NCI-H446 (cell line): Measurements from ENCODE around the gene TET3.

ENCODE experiments used
- DNase-seq, 2 experiments: peaks; one replicate each; lab custom pipeline; 2025; lab: John Stamatoyannopoulos, UW

TET3 gene

DNA sequence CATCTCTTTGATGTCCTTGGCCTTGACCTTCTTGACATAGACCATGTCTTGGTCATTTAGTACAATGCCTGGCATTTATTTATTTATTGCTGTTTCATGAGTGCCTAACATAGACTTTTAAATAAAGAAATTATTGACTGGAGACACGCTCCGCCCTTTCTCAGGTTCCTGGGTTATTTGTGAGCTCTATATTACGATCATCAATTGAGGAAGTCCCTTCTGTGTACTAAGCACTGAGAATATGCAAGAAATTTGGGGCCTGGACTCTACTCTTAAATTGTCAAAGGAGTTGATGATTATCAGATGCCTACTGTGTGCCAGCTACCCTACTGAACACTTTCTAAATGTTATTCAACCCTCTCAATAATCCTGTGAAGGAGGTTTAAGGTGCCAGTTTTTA is 19.7 kb upstream of the TET3 start:
- no peak for DNase-seq

DNA sequence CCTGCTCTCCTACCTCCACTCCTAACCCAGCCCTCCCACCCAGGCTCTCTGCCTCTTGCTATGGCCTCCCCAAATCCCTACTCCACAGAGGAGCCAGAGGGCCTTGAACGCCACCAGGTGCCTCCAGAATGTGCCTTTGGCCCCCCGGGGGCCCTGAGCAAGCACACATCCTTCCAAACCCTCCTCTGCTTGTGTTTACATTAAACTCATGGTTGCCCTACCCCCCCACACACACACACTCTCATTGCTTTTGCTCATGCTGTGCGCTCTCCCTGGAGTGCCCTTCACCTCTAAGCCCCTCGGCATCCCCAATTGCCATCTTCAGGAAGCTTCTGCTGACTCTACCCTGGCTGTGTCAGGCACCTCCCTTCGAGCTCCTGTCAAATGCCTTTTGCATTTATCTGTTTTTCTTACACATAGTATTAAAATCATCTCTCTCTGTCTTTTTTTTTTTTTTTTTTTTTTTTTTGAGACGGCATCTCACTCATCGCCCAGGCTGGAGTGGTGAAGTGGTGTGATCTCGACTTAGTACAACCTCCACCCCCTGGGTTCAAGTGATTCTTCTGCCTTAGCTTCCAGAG is 16.3 kb upstream of the TET3 start:
- DNase-seq, result no peak

DNA sequence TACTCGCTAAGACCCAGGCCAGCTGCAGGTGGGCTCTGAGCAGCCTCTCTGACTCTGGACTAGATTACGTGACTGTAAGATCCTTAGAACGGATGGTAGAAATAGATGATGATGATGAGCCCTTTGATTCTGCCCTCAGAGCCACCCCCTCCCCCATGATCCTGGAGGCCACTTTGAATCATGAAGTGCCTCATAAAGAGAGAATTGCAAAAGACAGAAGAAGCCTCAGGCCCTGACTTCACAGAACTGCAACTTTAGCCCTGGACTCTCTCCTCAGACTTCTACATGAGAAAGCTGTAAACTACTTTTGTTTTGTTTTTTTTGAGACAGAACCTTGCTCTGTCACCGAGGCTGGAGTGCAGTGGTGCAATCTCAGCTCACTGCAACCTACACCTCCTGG is 15.4 kb upstream of the TET3 start:
- no peak for DNase-seq

DNA sequence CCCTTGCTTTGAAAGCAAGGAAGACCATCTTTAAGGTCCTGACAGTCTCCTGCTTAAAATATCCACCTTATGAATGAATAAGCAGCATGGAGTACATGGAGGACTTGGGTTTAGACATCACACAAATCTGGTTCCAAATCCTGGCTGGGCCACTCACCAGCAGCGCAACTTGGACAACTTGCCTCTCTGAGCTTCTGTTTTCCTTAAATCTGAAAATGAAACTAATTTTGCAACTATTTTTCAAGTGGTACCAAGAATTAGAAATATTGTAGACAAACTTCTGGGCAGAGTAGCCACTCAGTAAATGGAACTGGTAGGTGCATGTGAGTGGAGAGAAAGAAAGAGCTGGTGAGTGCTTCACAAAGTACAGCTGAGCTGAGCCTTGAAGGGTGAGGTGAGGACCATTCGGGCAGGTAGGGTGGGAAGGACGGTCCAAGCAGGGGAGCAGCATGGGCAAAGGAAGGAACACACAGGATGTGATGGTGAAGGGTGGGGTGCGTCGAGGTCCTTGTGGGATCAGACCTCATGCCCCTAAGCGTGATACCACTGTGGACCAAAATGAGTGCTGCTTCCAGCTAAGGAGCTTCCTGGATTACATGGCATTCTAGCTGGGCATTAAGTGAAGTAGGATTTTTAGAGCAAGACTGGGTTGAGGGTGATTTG is 14.4 kb upstream of the TET3 start:
- no peak for DNase-seq

DNA sequence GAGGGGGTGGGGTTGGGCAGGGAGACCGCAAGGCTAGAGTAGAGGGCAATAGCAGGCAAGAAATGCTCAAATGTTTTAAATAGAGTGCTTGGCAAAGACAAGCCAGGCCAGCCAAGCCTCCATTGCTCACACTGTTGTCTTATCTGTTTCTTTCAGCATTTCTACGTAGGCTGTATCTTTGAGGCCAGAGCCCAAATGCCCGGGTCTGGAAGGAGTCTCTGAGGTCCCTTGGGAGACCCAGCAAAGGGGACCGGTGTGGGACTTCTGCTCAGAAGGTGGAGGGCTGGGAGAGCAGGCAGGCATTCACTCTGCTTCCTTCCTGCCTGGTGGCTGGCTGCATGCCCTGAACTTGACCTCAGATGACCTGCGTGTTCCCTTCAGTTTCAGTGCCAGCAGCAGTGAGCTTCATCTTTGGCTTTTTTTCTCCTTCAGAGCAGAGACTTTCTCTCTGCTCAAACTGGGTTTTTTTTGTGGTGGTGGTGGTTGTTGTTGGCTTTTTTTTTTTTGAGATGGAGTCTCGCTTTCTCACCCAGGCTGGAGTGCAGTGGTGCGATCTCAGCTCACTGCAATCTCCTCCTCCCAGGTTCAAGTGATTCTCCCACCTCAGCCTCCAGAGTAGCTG is 13.7 kb upstream of the TET3 start:
- no peak for DNase-seq

DNA sequence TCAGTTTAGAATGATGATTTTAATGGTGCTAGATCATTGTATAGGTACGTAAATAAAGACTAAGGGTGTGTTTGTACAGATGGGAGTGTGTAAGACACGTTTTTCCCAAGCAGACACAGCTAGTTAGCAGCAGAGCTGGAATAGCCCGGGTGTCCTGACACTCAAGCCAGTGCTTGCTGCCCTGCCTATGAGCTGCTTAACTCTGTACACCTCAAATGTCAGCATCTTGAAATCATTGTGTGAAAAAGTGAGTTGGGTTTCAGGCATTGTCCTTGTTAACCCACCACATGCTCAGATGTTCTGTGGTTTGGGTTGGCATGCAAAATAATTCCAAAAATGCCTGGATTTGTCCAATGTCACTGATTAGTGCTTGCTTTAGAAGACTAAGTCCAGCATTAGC is 13.0 kb upstream of the TET3 start:
- no peak for DNase-seq

DNA sequence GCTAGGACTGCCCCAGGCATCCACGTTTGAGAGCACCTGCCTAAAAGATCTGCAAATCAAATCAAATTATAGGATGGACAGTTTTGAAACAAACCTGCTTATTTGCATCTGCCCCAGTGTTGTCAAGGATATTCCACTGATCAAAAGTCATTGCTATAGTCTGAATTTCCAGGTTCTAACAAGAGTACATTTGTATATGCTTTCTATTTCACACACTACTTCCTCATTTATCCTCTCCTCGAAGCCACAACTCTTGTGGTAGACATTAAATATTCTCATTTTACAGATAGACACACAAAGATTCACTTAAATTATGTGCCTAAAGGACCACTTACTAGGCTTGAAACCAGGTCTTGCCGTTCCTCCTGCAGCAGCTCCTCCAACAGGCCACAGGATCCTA is 11.9 kb upstream of the TET3 start:
- DNase-seq, result no peak

DNA sequence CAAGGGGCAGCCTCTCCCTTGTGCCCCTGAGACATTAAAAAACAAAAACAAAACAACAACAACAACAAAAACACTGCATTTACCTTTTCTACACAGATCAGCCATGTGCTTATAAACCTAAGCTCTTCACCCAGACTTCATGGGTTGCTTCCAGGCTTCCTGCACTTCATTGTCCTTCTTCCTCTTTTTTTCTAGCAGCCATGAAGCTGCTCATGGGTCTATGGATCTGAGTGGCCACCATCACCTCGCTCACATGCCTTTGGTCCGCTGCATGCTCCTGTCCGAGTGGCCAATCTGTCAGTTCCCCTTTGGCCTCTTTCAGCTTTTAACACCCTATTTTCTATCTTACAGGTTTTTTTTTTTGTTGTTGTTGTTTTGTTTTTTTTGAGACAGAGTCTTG is 9.0 kb upstream of the TET3 start:
- no peak for DNase-seq

DNA sequence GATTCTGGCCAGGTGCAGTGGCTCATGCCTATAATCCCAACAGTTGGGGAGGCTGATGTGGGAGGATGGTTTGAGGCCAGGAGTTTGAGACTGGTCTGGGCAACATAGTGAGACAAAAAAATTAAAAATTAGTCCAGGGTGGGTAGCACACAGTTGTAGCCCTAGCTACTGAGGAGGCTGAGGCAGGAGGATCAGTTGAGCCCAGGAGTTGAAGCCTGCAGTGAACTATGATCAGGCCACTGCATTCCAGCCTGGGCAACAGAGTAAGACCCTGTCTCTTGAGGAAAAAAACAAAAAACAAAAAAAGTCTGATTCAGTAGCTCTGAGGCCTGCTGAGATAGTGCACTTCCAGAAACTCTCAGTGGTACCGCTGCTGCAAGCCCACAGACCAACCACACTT is 7.9 kb upstream of the TET3 start:
- no peak for DNase-seq

DNA sequence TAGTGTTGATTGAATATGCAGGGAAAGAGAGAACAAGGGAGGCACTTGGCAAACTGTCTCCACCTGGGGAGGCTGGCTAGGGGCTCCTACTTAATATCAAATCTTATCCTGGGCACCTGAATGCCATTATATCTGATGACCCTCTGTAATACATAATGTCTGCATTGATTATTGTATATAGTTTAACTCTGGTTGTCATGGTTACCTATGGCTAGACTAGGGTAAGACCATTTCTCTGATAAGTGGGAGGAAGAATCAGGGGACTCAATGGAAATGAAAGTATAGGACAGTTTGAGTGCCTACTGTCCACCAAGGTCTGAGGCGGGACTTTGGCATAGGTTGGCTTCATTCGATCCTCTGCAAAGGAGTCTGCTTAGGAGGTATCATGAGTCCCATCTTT is 7.2 kb upstream of the TET3 start:
- no peak for DNase-seq

DNA sequence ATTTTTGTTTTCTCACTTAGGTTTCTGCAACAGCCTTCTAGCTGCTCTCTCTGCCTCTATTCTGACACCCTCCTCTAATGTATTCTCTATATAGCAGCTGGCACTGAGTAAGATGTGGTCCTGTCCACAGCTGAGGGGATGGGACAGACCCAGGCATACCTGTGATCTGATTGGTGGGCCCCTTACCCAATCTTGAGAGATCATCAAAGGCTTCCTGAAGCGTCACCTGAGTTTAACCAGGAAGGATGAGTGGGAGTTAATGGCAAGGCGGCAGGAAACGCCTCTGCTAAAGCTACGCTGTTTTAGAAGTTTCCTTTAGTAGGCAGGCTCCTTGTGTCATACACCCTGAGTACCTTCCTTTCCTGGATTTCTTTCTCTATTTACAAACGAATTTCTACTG is 5.7 kb upstream of the TET3 start:
- no peak for DNase-seq

DNA sequence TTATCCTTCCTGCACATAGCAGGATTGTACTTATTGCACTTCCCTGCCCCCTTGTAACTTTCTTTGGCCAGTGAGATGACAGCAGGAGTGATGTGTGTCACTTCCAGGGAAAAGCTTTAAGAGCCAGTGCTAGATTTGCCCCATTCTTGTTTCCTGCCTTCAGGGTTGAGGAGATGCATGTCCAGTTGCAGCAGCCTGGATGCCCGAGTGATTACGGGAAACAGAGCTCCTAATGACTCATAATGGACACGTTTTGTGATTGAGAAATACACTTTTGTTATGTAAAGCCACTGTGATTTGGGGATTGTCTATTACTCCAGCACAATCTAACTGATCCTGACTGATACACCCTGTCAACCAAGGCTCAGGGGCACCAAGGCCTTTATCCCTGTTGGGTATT is 5.0 kb upstream of the TET3 start:
- DNase-seq, result no peak

DNA sequence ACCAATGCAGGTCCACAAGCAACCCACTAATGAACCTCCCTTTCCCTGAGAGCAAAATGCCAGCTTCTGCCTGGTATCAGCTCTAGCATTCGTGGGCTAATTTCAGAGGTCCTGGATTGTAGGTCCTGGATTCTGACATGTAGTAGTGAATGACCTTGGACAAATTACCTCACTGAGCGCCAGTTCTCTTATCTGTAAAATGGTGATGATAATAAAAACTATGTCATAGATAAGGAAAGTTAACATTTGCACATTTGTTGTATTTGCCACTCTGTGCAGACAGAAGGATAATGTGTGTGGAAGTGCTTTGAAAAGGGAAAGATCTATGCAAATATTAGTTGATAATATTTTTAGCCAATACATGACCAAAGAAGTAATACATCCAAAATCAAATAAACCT is 4.1 kb upstream of the TET3 start:
- no peak for DNase-seq

DNA sequence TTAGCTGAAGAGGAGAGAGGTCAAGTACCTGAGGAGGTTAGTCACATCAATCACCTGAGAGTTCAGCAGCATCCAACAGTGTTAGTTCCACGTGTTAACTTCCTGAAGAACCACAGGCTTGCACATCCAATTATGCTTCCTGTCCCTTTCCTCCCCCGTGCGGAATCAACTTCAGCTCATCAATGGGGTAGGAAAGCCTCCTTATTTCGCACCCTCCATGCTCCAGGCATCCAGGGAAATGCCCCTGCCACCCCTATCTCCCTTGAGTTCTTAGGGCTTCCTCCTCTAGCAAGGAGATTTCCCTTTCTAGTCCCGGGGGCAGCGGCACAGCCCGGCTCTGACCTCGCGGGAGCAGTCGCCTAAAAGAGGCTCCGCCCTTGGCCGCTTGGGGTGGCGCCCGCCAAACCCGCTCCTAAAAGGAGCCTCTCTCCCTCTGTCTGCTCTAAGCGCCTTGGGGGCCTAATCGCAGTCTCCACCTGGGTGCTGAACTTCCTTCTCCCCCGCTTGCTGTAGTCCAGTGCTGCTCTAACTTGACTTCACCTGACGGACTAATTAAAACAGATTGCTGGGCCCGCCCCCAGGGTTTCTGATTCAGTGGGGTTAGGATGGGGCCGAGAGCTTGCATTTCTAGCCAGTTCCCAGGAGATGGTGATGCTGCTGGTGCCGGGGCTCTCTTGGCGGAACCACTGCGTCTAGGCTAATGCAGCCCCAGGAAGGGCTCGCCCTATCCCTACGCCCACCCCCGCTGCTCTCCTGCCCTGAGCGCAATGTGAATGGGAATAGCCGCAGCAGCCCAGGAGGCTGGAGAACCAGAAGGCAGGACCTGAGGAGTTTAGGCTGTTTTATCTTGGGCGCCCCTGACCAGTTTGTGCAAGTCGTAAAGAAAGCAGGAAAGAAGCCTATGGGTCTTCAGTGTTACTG is 3.4 kb upstream of the TET3 start:
- DNase-seq, result no peak

DNA sequence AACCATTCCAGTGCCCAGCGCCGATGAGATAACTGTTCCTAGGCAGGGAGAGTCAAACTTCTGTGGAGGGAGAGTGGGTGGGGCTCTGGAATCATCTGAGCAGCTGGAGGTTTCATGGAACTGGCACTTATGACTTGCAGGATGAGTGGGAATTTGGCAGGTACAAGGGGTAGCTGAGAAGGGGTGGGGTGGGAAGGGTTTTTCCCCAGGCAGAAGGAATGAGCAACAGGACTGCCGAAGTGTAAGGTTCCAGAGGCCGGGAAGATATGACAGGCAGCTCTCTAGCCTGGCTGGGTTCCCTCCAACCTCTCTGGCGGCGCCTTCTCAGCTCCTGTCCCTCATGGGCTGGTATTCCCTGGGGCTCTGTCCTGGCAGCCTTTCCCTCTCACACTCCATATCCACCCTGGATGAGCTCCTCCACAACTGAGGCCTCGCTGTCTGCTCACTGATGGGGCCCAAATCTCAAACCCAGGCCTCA is 2.5 kb upstream of the TET3 start:
- peak; percentile 59 to 83 for DNase-seq

DNA sequence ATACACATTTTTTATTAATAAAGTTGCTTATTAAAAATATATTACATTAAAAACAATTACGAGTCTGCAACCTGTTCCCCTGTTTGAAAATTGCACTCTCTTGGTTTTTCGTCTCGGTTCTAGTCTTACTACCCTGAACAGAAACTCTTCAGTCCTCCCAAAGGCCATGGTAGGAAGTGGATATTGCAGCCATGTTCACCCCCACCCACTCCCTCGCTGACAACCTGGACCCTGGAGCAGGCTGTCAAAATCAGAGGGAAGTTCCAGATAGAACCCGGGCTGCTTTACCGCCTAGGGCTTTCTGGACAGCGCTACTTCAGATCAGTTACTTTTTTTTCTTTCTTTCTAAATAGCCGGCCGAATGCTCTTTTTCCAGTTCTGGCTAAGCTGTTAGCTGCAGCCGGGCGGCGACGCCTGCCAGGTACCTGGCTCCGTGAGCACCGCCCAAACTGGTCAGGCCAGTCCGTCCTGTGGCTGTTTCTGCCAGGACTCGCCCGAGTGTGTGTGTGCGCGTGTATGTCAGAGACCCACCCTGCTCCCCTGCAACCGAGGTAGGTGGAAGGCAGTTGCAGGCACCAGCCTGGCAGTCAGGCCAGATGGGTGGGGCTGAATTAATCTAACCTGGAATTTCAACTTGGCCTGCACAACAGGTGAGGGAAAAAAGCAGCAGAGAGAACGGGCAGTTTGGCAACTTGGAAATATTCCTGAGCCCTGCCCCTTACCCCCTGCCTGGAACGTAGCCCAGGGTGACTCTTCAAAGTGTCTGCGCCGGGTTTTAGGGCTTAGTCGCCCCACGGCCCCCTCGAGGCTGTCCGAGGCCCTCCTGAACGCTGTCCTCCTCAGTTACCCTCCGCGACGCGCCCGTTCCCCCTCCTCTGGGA is 1.1 kb upstream of the TET3 start:
- no peak for DNase-seq

DNA sequence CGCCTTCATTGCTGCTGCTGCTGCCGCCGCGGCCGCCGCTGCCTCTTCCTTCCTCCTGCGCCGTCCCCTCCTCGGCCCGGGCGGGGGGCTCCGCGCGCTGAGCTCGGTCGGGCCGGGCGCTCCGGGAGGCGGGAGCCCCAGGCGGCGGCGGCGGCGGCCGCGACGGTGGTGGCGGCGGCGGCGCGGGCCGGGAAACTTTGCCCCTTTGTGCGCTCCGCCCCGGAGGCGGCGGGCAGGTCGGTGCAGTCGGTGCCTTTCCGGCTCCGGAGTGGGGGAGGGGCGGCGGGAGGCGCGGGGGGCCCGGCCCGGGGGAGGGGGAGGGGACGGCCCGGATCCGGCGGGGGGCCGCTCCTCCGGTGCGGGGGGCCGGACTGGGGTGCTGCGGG is 205 bp downstream of the TET3 start:
- DNase-seq, result no peak

DNA sequence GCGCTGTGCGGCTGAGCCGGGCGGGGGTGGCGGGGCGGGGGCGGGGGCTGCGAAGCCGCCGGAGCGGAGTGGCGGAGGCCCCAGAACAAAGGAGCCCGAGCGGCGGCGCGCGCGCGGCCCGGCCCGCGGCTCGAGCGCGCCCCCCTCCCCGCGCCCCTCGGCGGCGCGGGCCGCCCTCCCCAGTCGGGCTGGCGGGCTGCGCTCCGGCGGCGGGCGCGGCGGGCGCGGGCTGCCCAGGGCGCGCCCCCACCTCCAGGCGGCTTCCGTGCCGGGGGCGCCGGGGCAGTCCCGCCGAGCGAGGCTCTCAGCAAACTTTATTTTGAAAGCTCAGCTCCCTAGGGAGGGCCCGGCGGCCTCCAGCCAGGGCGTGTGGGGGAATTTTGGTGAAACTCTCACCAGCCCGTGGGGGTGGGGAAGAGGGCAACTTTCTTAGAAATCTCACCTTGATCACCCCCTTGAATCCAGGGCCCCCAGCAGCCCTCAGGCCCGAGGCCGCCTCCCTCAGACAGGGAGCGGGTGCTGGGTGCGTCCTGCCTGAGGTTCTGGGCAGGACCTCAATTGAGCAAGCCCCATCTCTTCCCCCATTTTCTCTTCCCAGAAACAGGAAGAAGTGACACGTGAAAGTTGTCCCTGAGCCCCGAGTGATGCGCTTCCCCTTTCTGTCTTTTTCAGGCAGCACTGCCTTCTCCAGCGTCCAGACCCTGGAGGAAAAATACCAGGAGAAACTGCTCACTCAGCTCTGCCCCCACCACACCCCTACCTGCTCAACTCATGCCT is 786 bp downstream of the TET3 start:
- DNase-seq, result peak in 1 of 2 experiments; percentile 38

DNA sequence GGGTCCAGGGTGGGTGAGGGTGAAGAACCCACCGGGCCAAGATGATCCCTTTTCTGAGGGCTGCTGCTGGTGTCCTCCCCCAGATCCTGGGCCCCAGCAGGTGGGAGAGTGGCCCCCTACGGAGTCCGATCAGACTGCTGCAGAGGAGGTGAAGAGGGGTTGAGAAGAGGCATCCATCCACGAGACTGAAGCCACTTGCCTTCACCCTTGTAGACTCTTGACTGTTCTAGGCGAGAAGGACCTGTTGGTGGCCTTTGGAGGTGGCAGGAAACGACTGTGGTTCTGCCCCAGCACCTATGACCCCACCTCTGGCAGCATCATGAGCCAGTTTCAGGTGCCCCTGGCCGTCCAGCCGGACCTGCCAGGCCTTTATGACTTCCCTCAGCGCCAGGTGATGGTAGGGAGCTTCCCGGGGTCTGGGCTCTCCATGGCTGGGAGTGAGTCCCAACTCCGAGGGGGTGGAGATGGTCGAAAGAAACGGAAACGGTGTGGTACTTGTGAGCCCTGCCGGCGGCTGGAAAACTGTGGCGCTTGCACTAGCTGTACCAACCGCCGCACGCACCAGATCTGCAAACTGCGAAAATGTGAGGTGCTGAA is 1.5 kb downstream of the TET3 start:
- DNase-seq, result no peak
